ENCODE results near the gene HID1.

- TF ChIP-seq CTCF (IDR thresholded peaks at IDR 0.05) (no peak), EZH2 (IDR thresholded peaks at IDR 0.05; ENCODE audit: borderline replicate concordance, insufficient read depth, low read depth, low read length, poor library complexity, severe bottlenecking) (no peak)
These were observed 48.0 kb upstream of the HID1 start for GRCh38 chr17:75020331-75021110.

Data from B cell (primary cell).